HCT116 (cell line): ENCODE results near the gene CLCN3. TPM values are rescaled to one million over a fixed set of nuclear protein-coding genes. Genes with fewer than 3 reads are reported as not detected.

Experiments
- ATAC-seq: fragments of 200-7000 bp; cut with Tn5 transposase; 2 replicates; pipeline ENCODE4 v1.9.1; 2020; ENCODE audit warnings: mild to moderate bottlenecking, moderate library complexity
- BruUV-seq: library from RNA; stranded (reverse); fragments of 400-500 nt; replicated peaks from 2 replicates; lab custom pipeline; 2021; lab: Mats Ljungman, UMichigan
- CTCF ChIA-PET: fragments of 300-600 bp; sonication (Branson Sonifier 250); formaldehyde crosslinking; loops from one replicate; lab custom pipeline; 2021; ENCODE audit warnings: antibody characterized with exemption; lab: Charles Lee
- POLR2A ChIA-PET: fragments of 300-600, 350-600 bp; sonication (Branson Sonifier 250); formaldehyde crosslinking; loops from one replicate; lab custom pipeline; 2021; ENCODE audit warnings: antibody characterized with exemption; lab: Charles Lee
- RAD21 ChIA-PET, 2 experiments: fragments of 300-600 bp; sonication (Branson Sonifier 250); formaldehyde crosslinking; loops; one replicate each; lab custom pipeline; 2023; ENCODE audit warnings: low total read pairs in 2 of 2; ENCODE audit not compliant: uncharacterized antibody in 2 of 2, unreplicated experiment in 2 of 2, low non-redundant PET in 1 of 2; lab: Charles Lee
- DNase-seq: peaks from one replicate; pipeline ENCODE4 v3.0.0-alpha.2; 2010; ENCODE audit warnings: low read depth, low spot score
- H2AFZ ChIP-seq: fragments of 200-600 bp; shearing (Covaris generic), sonication (generic); 2 replicates; pipeline ENCODE4 v1.6.1; 2017; ENCODE audit warnings: low read depth, mixed run types, mixed read lengths, antibody characterized with exemption, low read length; ENCODE audit not compliant: poor library complexity, severe bottlenecking
- H3K27ac ChIP-seq: 2 replicates; pipeline ENCODE4 v1.5.1; 2012; ENCODE audit warnings: low read depth, low read length
- H3K27me3 ChIP-seq: fragments of 200-600 bp; sonication (generic); 2 replicates; pipeline ENCODE4 v1.6.1; 2016; ENCODE audit warnings: mixed run types, low read length, mixed read lengths; ENCODE audit not compliant: insufficient read depth
- H3K36me3 ChIP-seq, 2 experiments: fragments of 200-500 bp in 1 of 2; fragments of 200-600 bp in 1 of 2; sonication (Bioruptor generic) in 1 of 2; sonication (generic) in 1 of 2; 2 replicates each; pipeline versions ENCODE4 v1.5.1 to v1.6.1; 2014 to 2016; ENCODE audit warnings: low read length in 2 of 2, inconsistent platforms in 1 of 2, mixed read lengths in 1 of 2, mixed run types in 1 of 2; ENCODE audit not compliant: insufficient read depth in 2 of 2, control insufficient read depth in 1 of 2
- H3K4me1 ChIP-seq, 2 experiments: fragments of 200-600 bp in 1 of 2; sonication (generic) in 1 of 2; 2 replicates each; pipeline versions ENCODE4 v1.5.1 to v1.6.1; 2012 to 2017; ENCODE audit warnings: low read length in 2 of 2, inconsistent platforms in 1 of 2, mild to moderate bottlenecking in 1 of 2, mixed read lengths in 1 of 2, mixed run types in 1 of 2, moderate library complexity in 1 of 2; ENCODE audit not compliant: insufficient read depth in 2 of 2, control insufficient read depth in 1 of 2
- H3K4me2 ChIP-seq: fragments of 200-600 bp; sonication (generic); 2 replicates; pipeline ENCODE4 v1.6.1; 2017; ENCODE audit warnings: mixed run types, low read length, mixed read lengths
- H3K4me3 ChIP-seq, 2 experiments: fragments of 200-600 bp in 1 of 2; sonication (generic) in 1 of 2; replicated peaks in 1 of 2; 2 replicates each; pipeline ENCODE4 v1.5.1; 2011 to 2016; ENCODE audit warnings: low read length in 2 of 2, control low read depth in 1 of 2, low read depth in 1 of 2, mild to moderate bottlenecking in 1 of 2, mixed read lengths in 1 of 2, mixed run types in 1 of 2
- H3K79me2 ChIP-seq: fragments of 200-600 bp; sonication (generic); 2 replicates; pipeline ENCODE4 v1.6.1; 2017; ENCODE audit warnings: mild to moderate bottlenecking, mixed run types, low read length, moderate library complexity, mixed read lengths; ENCODE audit not compliant: insufficient read depth
- H3K9ac ChIP-seq: fragments of 200-600 bp; sonication (generic); 2 replicates; pipeline ENCODE4 v1.6.1; 2016; ENCODE audit warnings: low read length, mixed read lengths
- H3K9me2 ChIP-seq: fragments of 200-600 bp; sonication (generic), shearing (Covaris generic); 2 replicates; pipeline ENCODE4 v1.6.1; 2017; ENCODE audit warnings: mixed run types, mild to moderate bottlenecking, moderate library complexity; ENCODE audit not compliant: insufficient read depth
- H3K9me3 ChIP-seq, 2 experiments: fragments of 200-500 bp in 1 of 2; fragments of 200-600 bp in 1 of 2; sonication (Bioruptor generic) in 1 of 2; sonication (generic) in 1 of 2; 2 replicates each; pipeline ENCODE4 v1.6.1; 2014 to 2017; ENCODE audit warnings: low read length in 2 of 2, mixed read lengths in 2 of 2, inconsistent platforms in 1 of 2, low read depth in 1 of 2, mild to moderate bottlenecking in 1 of 2, mixed run types in 1 of 2, moderate library complexity in 1 of 2; ENCODE audit not compliant: control insufficient read depth in 1 of 2, insufficient read depth in 1 of 2
- H4K20me1 ChIP-seq: fragments of 200-600 bp; sonication (generic), shearing (Covaris generic); 2 replicates; pipeline ENCODE4 v1.6.1; 2017; ENCODE audit warnings: mixed run types, mild to moderate bottlenecking, moderate library complexity; ENCODE audit not compliant: insufficient read depth
- CBX3 ChIP-seq: IDR thresholded peaks from 2 replicates; pipeline ENCODE4 v1.6.1; 2012; ENCODE audit warnings: low read depth
- EGR1 ChIP-seq: IDR thresholded peaks from 2 replicates; pipeline ENCODE4 v1.6.1; 2012; ENCODE audit warnings: low read depth
- JUND ChIP-seq: IDR thresholded peaks from 2 replicates; pipeline ENCODE4 v1.6.1; 2012
- POLR2A ChIP-seq: IDR thresholded peaks from 2 replicates; pipeline ENCODE4 v1.7.0; 2011; ENCODE audit warnings: borderline replicate concordance; ENCODE audit not compliant: insufficient read depth, insufficient read length; ENCODE audit errors: extremely low read depth
- POLR2AphosphoS5 ChIP-seq: IDR thresholded peaks from 2 replicates; pipeline ENCODE4 v1.6.1; 2011; ENCODE audit warnings: mild to moderate bottlenecking, low read depth, low read length, moderate library complexity
- SIN3A ChIP-seq: IDR thresholded peaks from 2 replicates; pipeline ENCODE4 v1.6.1; 2012; ENCODE audit warnings: low read depth
- SRF ChIP-seq: IDR thresholded peaks from 2 replicates; pipeline ENCODE4 v1.6.1; 2012; ENCODE audit warnings: low read depth
- intact Hi-C: fragments of 100-400 bp; cut with micrococcal nuclease; formaldehyde crosslinking; loops from 2 replicates; pipeline ENCODE4 v1.10.0; 2022
- total RNA-seq: library from RNA; stranded (reverse); gene quantifications from one replicate; pipeline ENCODE4 v1.2.1, GENCODE V29; 2021; ENCODE audit not compliant: unreplicated experiment
- TF ChIP-seq, protein P1 (sequence below): IDR thresholded peaks from 2 replicates; pipeline ENCODE4 v1.6.1; 2012
- TF ChIP-seq, protein P2 (sequence below): IDR thresholded peaks from 2 replicates; pipeline ENCODE4 v1.6.1; 2011; ENCODE audit warnings: mild to moderate bottlenecking, low read length, moderate library complexity; ENCODE audit not compliant: insufficient replicate concordance; ENCODE audit errors: extremely low read depth
- TF ChIP-seq, protein P3 (sequence below): IDR thresholded peaks from 2 replicates; pipeline ENCODE4 v1.6.1; 2012; ENCODE audit warnings: low read depth

Gene CLCN3
- total RNA-seq, 1 experiment from 2014 or later, result 60.4 TPM

DNA sequence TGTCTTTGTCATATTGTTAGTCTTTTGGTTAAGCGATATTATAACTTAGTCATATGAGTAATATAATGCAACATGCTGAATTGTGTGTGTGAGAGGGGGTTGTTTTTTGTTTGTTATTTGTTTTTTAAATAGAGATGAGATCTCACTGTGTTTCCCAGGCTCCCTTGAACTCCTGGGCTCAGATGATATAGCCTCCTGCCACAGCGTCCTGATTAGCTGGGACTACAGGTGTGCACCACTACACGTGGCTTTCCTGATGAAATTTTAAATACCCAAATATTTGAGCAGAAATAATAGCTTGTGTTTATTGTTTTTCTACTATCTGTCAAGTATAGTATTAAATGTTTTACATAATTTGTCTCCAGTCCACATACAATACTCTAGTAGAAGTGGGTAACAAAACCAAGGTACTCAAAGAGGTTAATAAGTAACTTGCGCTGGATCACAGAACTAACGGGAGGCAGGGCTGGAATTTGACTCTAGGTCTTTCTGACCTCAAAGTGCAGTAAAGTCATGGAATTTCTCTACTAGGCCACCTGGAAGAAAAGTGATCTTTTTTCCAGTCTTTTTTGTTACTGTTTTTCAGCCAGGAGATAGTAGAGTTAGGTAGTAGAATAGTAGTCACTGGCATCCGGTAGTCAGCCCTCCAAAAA, 47.8 kb downstream of the CLCN3 start:
- H3K79me2 ChIP-seq, result peaks cover 58% of the 10 kb centered on the region
- no peaks in the 10 kb centered on the region for H3K9me2 ChIP-seq
- no peaks in the 10 kb centered on the region for H4K20me1 ChIP-seq
- ChIA-PET CTCF (no interaction called here), RAD21 (interaction anchor here in 1 of 2 experiments (0.6 kb wide), 1 partner anchor 581 kb away, joined by 3 read pairs; no protein-coding TSS in a partner anchor), POLR2A (no interaction called here)
- no peaks in the 10 kb centered on the region for H3K36me3 ChIP-seq
- no peak overlapping the region for H3K4me2 ChIP-seq
- BruUV-seq, result no TSS peak
- intact Hi-C loops, result no loop called here
- H3K27ac ChIP-seq, result no peak overlapping the region
- DNase-seq (no peak), ATAC-seq (no peak)
- no peak for TF ChIP-seq SIN3A
- TF ChIP-seq, protein P1, sequence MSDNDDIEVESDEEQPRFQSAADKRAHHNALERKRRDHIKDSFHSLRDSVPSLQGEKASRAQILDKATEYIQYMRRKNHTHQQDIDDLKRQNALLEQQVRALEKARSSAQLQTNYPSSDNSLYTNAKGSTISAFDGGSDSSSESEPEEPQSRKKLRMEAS, result no peak
- TF ChIP-seq, protein P2, sequence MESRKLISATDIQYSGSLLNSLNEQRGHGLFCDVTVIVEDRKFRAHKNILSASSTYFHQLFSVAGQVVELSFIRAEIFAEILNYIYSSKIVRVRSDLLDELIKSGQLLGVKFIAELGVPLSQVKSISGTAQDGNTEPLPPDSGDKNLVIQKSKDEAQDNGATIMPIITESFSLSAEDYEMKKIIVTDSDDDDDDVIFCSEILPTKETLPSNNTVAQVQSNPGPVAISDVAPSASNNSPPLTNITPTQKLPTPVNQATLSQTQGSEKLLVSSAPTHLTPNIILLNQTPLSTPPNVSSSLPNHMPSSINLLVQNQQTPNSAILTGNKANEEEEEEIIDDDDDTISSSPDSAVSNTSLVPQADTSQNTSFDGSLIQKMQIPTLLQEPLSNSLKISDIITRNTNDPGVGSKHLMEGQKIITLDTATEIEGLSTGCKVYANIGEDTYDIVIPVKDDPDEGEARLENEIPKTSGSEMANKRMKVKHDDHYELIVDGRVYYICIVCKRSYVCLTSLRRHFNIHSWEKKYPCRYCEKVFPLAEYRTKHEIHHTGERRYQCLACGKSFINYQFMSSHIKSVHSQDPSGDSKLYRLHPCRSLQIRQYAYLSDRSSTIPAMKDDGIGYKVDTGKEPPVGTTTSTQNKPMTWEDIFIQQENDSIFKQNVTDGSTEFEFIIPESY, result no peak
- TF ChIP-seq POLR2A, result no peak
- TF ChIP-seq POLR2AphosphoS5, result no peak
- no peak for TF ChIP-seq CBX3
- no peaks in the 10 kb centered on the region for H3K27me3 ChIP-seq
- peaks cover 7 to 8% of the 10 kb centered on the region in 2 experiments; a peak in 3 of 4 replicates for H3K4me1 ChIP-seq
- no peak overlapping the region for H3K9ac ChIP-seq
- no peak overlapping the region for H3K4me3 ChIP-seq
- H3K9me3 ChIP-seq, result no peaks in the 10 kb centered on the region
- H2AFZ ChIP-seq, result no peak overlapping the region

DNA sequence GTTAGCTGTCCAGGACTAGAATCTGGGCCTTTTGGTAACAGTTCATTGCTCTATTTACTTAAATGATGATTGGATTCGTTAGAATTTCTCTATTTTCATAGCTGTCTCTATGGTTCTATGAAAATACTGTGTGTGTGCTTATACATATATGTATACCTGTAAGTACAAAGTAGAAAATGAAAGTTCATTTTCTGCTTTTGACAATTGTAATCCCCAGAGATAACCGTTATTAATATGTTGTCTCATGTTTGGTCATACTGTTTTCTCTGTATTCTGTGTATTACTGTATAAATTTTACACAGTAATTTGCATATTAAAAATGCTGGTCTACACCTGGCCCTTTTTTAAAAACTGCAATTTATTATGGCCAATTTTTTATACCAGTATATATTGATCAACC, 55.4 kb downstream of the CLCN3 start:
- ATAC-seq (no peak), DNase-seq (no peak)
- H3K9me3 ChIP-seq, result no peaks in the 10 kb centered on the region
- H3K27me3 ChIP-seq, result no peaks in the 10 kb centered on the region
- no peaks in the 10 kb centered on the region for H4K20me1 ChIP-seq
- no TSS peak for BruUV-seq
- H3K4me2 ChIP-seq, result no peak overlapping the region
- peaks cover 0 to 3% of the 10 kb centered on the region in 2 experiments; a peak in 1 of 4 replicates for H3K36me3 ChIP-seq
- CTCF ChIA-PET, result no interaction called here
- peaks cover 31% of the 10 kb centered on the region for H3K79me2 ChIP-seq
- H3K27ac ChIP-seq, result no peak overlapping the region
- POLR2A ChIA-PET, result interaction anchor here (1.6 kb wide), 1 partner anchor 16 kb away, joined by 3 read pairs; no protein-coding TSS in a partner anchor
- H3K9ac ChIP-seq, result no peak overlapping the region
- no peak overlapping the region for H3K4me3 ChIP-seq
- no peaks in the 10 kb centered on the region for H3K4me1 ChIP-seq
- no peaks in the 10 kb centered on the region for H3K9me2 ChIP-seq
- RAD21 ChIA-PET, result no interaction called here
- intact Hi-C loops, result no loop called here
- no peak for TF ChIP-seq EGR1
- no peak for TF ChIP-seq JUND
- TF ChIP-seq SRF, result no peak
- TF ChIP-seq, protein P3, sequence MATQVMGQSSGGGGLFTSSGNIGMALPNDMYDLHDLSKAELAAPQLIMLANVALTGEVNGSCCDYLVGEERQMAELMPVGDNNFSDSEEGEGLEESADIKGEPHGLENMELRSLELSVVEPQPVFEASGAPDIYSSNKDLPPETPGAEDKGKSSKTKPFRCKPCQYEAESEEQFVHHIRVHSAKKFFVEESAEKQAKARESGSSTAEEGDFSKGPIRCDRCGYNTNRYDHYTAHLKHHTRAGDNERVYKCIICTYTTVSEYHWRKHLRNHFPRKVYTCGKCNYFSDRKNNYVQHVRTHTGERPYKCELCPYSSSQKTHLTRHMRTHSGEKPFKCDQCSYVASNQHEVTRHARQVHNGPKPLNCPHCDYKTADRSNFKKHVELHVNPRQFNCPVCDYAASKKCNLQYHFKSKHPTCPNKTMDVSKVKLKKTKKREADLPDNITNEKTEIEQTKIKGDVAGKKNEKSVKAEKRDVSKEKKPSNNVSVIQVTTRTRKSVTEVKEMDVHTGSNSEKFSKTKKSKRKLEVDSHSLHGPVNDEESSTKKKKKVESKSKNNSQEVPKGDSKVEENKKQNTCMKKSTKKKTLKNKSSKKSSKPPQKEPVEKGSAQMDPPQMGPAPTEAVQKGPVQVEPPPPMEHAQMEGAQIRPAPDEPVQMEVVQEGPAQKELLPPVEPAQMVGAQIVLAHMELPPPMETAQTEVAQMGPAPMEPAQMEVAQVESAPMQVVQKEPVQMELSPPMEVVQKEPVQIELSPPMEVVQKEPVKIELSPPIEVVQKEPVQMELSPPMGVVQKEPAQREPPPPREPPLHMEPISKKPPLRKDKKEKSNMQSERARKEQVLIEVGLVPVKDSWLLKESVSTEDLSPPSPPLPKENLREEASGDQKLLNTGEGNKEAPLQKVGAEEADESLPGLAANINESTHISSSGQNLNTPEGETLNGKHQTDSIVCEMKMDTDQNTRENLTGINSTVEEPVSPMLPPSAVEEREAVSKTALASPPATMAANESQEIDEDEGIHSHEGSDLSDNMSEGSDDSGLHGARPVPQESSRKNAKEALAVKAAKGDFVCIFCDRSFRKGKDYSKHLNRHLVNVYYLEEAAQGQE, result no peak
- no peak overlapping the region for H2AFZ ChIP-seq
